Measurements from ENCODE around the gene RER1. TPM values are rescaled to one million over a fixed set of nuclear protein-coding genes. Genes with fewer than 3 reads are reported as not detected.

Gene RER1
- total RNA-seq, 3 donors from 2014 or later, result 58.3 to 75.1 (median 70.4) TPM

GRCh38 chr1:2375923-2376260 lies 15.7 kb upstream of the RER1 start:
- Histone ChIP-seq H3K4me3 (no peak overlapping the region), H3K36me3 (no peaks in the 10 kb centered on the region), H3K9me3 (no peaks in the 10 kb centered on the region), H3K27ac (no peak overlapping the region), H3K27me3 (no peaks in the 10 kb centered on the region), H3K4me1 (no peaks in the 10 kb centered on the region)
- no peak for TF ChIP-seq POLR2A (IDR thresholded peaks at IDR 0.05)
- no peak for TF ChIP-seq POLR2AphosphoS5 (IDR thresholded peaks at IDR 0.05)
- TF ChIP-seq CTCF (IDR thresholded peaks at IDR 0.05), result no peak
- intact Hi-C loops (cut with DNase I; ENCODE audit: low total_unique reads), result no loop called here
- no peak for DNase-seq (ENCODE audit: low spot score in 2 of 2)

GRCh38 chr1:2376261-2376741 lies 15.3 kb upstream of the RER1 start:
- no peak for TF ChIP-seq POLR2AphosphoS5 (IDR thresholded peaks at IDR 0.05)
- no peak for TF ChIP-seq POLR2A (IDR thresholded peaks at IDR 0.05)
- no peak for TF ChIP-seq CTCF (IDR thresholded peaks at IDR 0.05)
- Histone ChIP-seq H3K4me3 (no peak overlapping the region), H3K4me1 (peaks cover 1 to 2% of the 10 kb centered on the region in 2 donors), H3K27me3 (no peaks in the 10 kb centered on the region), H3K27ac (no peak overlapping the region), H3K9me3 (no peaks in the 10 kb centered on the region), H3K36me3 (no peaks in the 10 kb centered on the region)
- intact Hi-C loops (cut with DNase I; ENCODE audit: low total_unique reads), result no loop called here
- no peak for DNase-seq (ENCODE audit: low spot score in 2 of 2)

GRCh38 chr1:2376931-2377672 lies 14.5 kb upstream of the RER1 start:
- Histone ChIP-seq H3K4me1 (peaks cover 7 to 9% of the 10 kb centered on the region in 2 donors), H3K27me3 (no peaks in the 10 kb centered on the region), H3K9me3 (no peaks in the 10 kb centered on the region), H3K4me3 (no peak overlapping the region), H3K27ac (no peak overlapping the region), H3K36me3 (no peaks in the 10 kb centered on the region)
- no peak for TF ChIP-seq POLR2A (IDR thresholded peaks at IDR 0.05)
- no peak for TF ChIP-seq CTCF (IDR thresholded peaks at IDR 0.05)
- TF ChIP-seq POLR2AphosphoS5 (IDR thresholded peaks at IDR 0.05), result no peak
- DNase-seq (ENCODE audit: low spot score in 2 of 2), result no peak
- intact Hi-C loops (cut with DNase I; ENCODE audit: low total_unique reads), result no loop called here

GRCh38 chr1:2377751-2378440 lies 13.7 kb upstream of the RER1 start:
- H3K4me1 ChIP-seq, result peaks cover 7 to 9% of the 10 kb centered on the region in 2 donors
- H3K9me3 ChIP-seq, result no peaks in the 10 kb centered on the region
- no peak for DNase-seq (ENCODE audit: low spot score in 2 of 2)
- TF ChIP-seq POLR2A (IDR thresholded peaks at IDR 0.05) (no peak), POLR2AphosphoS5 (IDR thresholded peaks at IDR 0.05) (no peak), CTCF (IDR thresholded peaks at IDR 0.05) (no peak)
- no peak overlapping the region for H3K4me3 ChIP-seq
- no peak overlapping the region for H3K27ac ChIP-seq
- intact Hi-C loops (cut with DNase I; ENCODE audit: low total_unique reads), result no loop called here
- no peaks in the 10 kb centered on the region for H3K36me3 ChIP-seq
- H3K27me3 ChIP-seq, result no peaks in the 10 kb centered on the region

GRCh38 chr1:2378441-2378851 lies 13.2 kb upstream of the RER1 start:
- H3K27ac ChIP-seq, result no peak overlapping the region
- H3K27me3 ChIP-seq, result no peaks in the 10 kb centered on the region
- H3K36me3 ChIP-seq, result no peaks in the 10 kb centered on the region
- TF ChIP-seq POLR2AphosphoS5 (IDR thresholded peaks at IDR 0.05) (no peak), CTCF (IDR thresholded peaks at IDR 0.05) (no peak), POLR2A (IDR thresholded peaks at IDR 0.05) (no peak)
- peaks cover 7 to 9% of the 10 kb centered on the region in 2 donors for H3K4me1 ChIP-seq
- intact Hi-C loops (cut with DNase I; ENCODE audit: low total_unique reads), result no loop called here
- no peak overlapping the region for H3K4me3 ChIP-seq
- no peak for DNase-seq (ENCODE audit: low spot score in 2 of 2)
- no peaks in the 10 kb centered on the region for H3K9me3 ChIP-seq

All from breast epithelium (tissue), 4 donors.